Measurements from ENCODE around the gene DAB1. TPM values are rescaled to one million over a fixed set of nuclear protein-coding genes. Genes with fewer than 3 reads are reported as not detected.

The DAB1 gene
- polyA plus RNA-seq, 4 donors = 3.0 to 77.0 (median 24.3) TPM

- no peak for FAIRE-seq
- Histone ChIP-seq H3K27me3 (ENCODE audit: control insufficient read depth in 3 of 3, insufficient read depth in 3 of 3, low read length in 3 of 3) (no peaks in the 10 kb centered on the region), H3K9me3 (ENCODE audit: control insufficient read depth in 2 of 2, insufficient read depth in 1 of 2, low read depth in 1 of 2, low read length in 1 of 2) (no peaks in the 10 kb centered on the region), H3K27ac (ENCODE audit: low read depth in 1 of 3, low read length in 2 of 3) (no peak overlapping the region), H3K36me3 (ENCODE audit: control insufficient read depth in 3 of 3, insufficient read depth in 2 of 3, low read depth in 1 of 3, low read length in 3 of 3) (peaks cover 0 to 9% (median 0%) of the 10 kb centered on the region in 3 donors), H3K4me1 (ENCODE audit: control insufficient read depth in 3 of 3, insufficient read depth in 2 of 3, low read depth in 1 of 3, low read length in 2 of 3) (no peaks in the 10 kb centered on the region), H3K4me3 (ENCODE audit: low read depth in 1 of 3, low read length in 3 of 3) (no peak overlapping the region)
- 72 to 92% (median 75%) methylated on average over 2 of the region's 2 CpGs for WGBS, 3 donors
- DNase-seq = no peak
These were observed 339.2 kb downstream of the DAB1 start for GRCh38 chr1:57084701-57085100.

GRCh38 chr1:57082711-57083439 is 341.0 kb downstream of the DAB1 start:
- Histone ChIP-seq H3K27ac (ENCODE audit: low read depth in 1 of 3, low read length in 2 of 3) (no peak overlapping the region), H3K36me3 (ENCODE audit: control insufficient read depth in 3 of 3, insufficient read depth in 2 of 3, low read depth in 1 of 3, low read length in 3 of 3) (peaks cover 0 to 14% (median 0%) of the 10 kb centered on the region in 3 donors), H3K27me3 (ENCODE audit: control insufficient read depth in 3 of 3, insufficient read depth in 3 of 3, low read length in 3 of 3) (no peaks in the 10 kb centered on the region), H3K4me3 (ENCODE audit: low read depth in 1 of 3, low read length in 3 of 3) (no peak overlapping the region), H3K4me1 (ENCODE audit: control insufficient read depth in 3 of 3, insufficient read depth in 2 of 3, low read depth in 1 of 3, low read length in 2 of 3) (no peaks in the 10 kb centered on the region), H3K9me3 (ENCODE audit: control insufficient read depth in 2 of 2, insufficient read depth in 1 of 2, low read depth in 1 of 2, low read length in 1 of 2) (no peaks in the 10 kb centered on the region)
- 72 to 85% (median 85%) methylated on average over 7 of the region's 7 CpGs for WGBS, 3 donors
- DNase-seq = no peak
- FAIRE-seq = no peak

- H3K4me1 ChIP-seq (ENCODE audit: control insufficient read depth in 3 of 3, insufficient read depth in 2 of 3, low read depth in 1 of 3, low read length in 2 of 3) = no peaks in the 10 kb centered on the region
- peaks cover 0 to 5% (median 0%) of the 10 kb centered on the region in 3 donors for H3K36me3 ChIP-seq (ENCODE audit: control insufficient read depth in 3 of 3, insufficient read depth in 2 of 3, low read depth in 1 of 3, low read length in 3 of 3)
- no peak overlapping the region for H3K27ac ChIP-seq (ENCODE audit: low read depth in 1 of 3, low read length in 2 of 3)
- no peak for DNase-seq
- H3K4me3 ChIP-seq (ENCODE audit: low read depth in 1 of 3, low read length in 3 of 3) = no peak overlapping the region
- no peaks in the 10 kb centered on the region for H3K27me3 ChIP-seq (ENCODE audit: control insufficient read depth in 3 of 3, insufficient read depth in 3 of 3, low read length in 3 of 3)
- 87 to 93% (median 91%) methylated on average over 5 of the region's 5 CpGs for WGBS, 3 donors
- no peak for FAIRE-seq
- no peaks in the 10 kb centered on the region for H3K9me3 ChIP-seq (ENCODE audit: control insufficient read depth in 2 of 2, insufficient read depth in 1 of 2, low read depth in 1 of 2, low read length in 1 of 2)
These were observed 344.3 kb downstream of the DAB1 start for GRCh38 chr1:57079454-57080157.

- DNase-seq (no peak), FAIRE-seq (no peak)
- no peak overlapping the region for H3K27ac ChIP-seq (ENCODE audit: low read depth in 1 of 3, low read length in 2 of 3)
- H3K36me3 ChIP-seq (ENCODE audit: control insufficient read depth in 3 of 3, insufficient read depth in 2 of 3, low read depth in 1 of 3, low read length in 3 of 3) = peaks cover 0 to 2% (median 0%) of the 10 kb centered on the region in 3 donors
- 77 to 90% (median 80%) methylated on average over 8 of the region's 8 CpGs for WGBS, 3 donors
- H3K27me3 ChIP-seq (ENCODE audit: control insufficient read depth in 3 of 3, insufficient read depth in 3 of 3, low read length in 3 of 3) = no peaks in the 10 kb centered on the region
- no peaks in the 10 kb centered on the region for H3K9me3 ChIP-seq (ENCODE audit: control insufficient read depth in 2 of 2, insufficient read depth in 1 of 2, low read depth in 1 of 2, low read length in 1 of 2)
- H3K4me3 ChIP-seq (ENCODE audit: low read depth in 1 of 3, low read length in 3 of 3) = no peak overlapping the region
- H3K4me1 ChIP-seq (ENCODE audit: control insufficient read depth in 3 of 3, insufficient read depth in 2 of 3, low read depth in 1 of 3, low read length in 2 of 3) = peaks cover 0 to 6% (median 3%) of the 10 kb centered on the region in 3 donors
These were observed 351.3 kb downstream of the DAB1 start for GRCh38 chr1:57072401-57073110.

GRCh38 chr1:57067863-57068262 is 356.0 kb downstream of the DAB1 start:
- DNase-seq (peak; percentile 10 to 57), FAIRE-seq (no peak)
- peaks cover 0 to 16% (median 3%) of the 10 kb centered on the region in 3 donors for H3K4me1 ChIP-seq (ENCODE audit: control insufficient read depth in 3 of 3, insufficient read depth in 2 of 3, low read depth in 1 of 3, low read length in 2 of 3)
- H3K4me3 ChIP-seq (ENCODE audit: low read depth in 1 of 3, low read length in 3 of 3) = no peak overlapping the region
- H3K9me3 ChIP-seq (ENCODE audit: control insufficient read depth in 2 of 2, insufficient read depth in 1 of 2, low read depth in 1 of 2, low read length in 1 of 2) = peaks cover 0 to 5% of the 10 kb centered on the region in 2 donors
- H3K27me3 ChIP-seq (ENCODE audit: control insufficient read depth in 3 of 3, insufficient read depth in 3 of 3, low read length in 3 of 3) = no peaks in the 10 kb centered on the region
- 54 to 65% (median 64%) methylated on average over 3 of the region's 3 CpGs for WGBS, 3 donors
- H3K27ac ChIP-seq (ENCODE audit: low read depth in 1 of 3, low read length in 2 of 3) = peak overlapping the region in 1 of 3 donors; percentile 32
- peaks cover 0 to 4% (median 2%) of the 10 kb centered on the region in 3 donors for H3K36me3 ChIP-seq (ENCODE audit: control insufficient read depth in 3 of 3, insufficient read depth in 2 of 3, low read depth in 1 of 3, low read length in 3 of 3)

- H3K27me3 ChIP-seq (ENCODE audit: control insufficient read depth in 3 of 3, insufficient read depth in 3 of 3, low read length in 3 of 3) = no peaks in the 10 kb centered on the region
- FAIRE-seq (no peak), DNase-seq (peak in 1 of 2 donors; percentile 62)
- H3K36me3 ChIP-seq (ENCODE audit: control insufficient read depth in 3 of 3, insufficient read depth in 2 of 3, low read depth in 1 of 3, low read length in 3 of 3) = peaks cover 0 to 8% (median 0%) of the 10 kb centered on the region in 3 donors
- H3K4me3 ChIP-seq (ENCODE audit: low read depth in 1 of 3, low read length in 3 of 3) = no peak overlapping the region
- peaks cover 0 to 16% (median 3%) of the 10 kb centered on the region in 3 donors for H3K4me1 ChIP-seq (ENCODE audit: control insufficient read depth in 3 of 3, insufficient read depth in 2 of 3, low read depth in 1 of 3, low read length in 2 of 3)
- WGBS, 3 donors = 34 to 58% (median 36%) methylated on average over 4 of the region's 4 CpGs
- H3K9me3 ChIP-seq (ENCODE audit: control insufficient read depth in 2 of 2, insufficient read depth in 1 of 2, low read depth in 1 of 2, low read length in 1 of 2) = peaks cover 0 to 5% of the 10 kb centered on the region in 2 donors
- H3K27ac ChIP-seq (ENCODE audit: low read depth in 1 of 3, low read length in 2 of 3) = peak overlapping the region in 1 of 3 donors; percentile 32
These were observed 356.8 kb downstream of the DAB1 start for GRCh38 chr1:57066980-57067610.

- WGBS, 3 donors = 83 to 93% (median 91%) methylated on average over 3 of the region's 3 CpGs
These were observed 358.4 kb downstream of the DAB1 start for GRCh38 chr1:57065442-57065841.

More at GRCh38 chr1:57065442-57065841, 358.4 kb downstream of the DAB1 start:
- DNase-seq (no peak), FAIRE-seq (no peak)
- H3K4me3 ChIP-seq (ENCODE audit: low read depth in 1 of 3, low read length in 3 of 3) = no peak overlapping the region
- H3K27me3 ChIP-seq (ENCODE audit: control insufficient read depth in 3 of 3, insufficient read depth in 3 of 3, low read length in 3 of 3) = no peaks in the 10 kb centered on the region
- peaks cover 0 to 23% (median 3%) of the 10 kb centered on the region in 3 donors for H3K4me1 ChIP-seq (ENCODE audit: control insufficient read depth in 3 of 3, insufficient read depth in 2 of 3, low read depth in 1 of 3, low read length in 2 of 3)
- H3K9me3 ChIP-seq (ENCODE audit: control insufficient read depth in 2 of 2, insufficient read depth in 1 of 2, low read depth in 1 of 2, low read length in 1 of 2) = peaks cover 0 to 5% of the 10 kb centered on the region in 2 donors
- peaks cover 0 to 11% (median 0%) of the 10 kb centered on the region in 3 donors for H3K36me3 ChIP-seq (ENCODE audit: control insufficient read depth in 3 of 3, insufficient read depth in 2 of 3, low read depth in 1 of 3, low read length in 3 of 3)
- no peak overlapping the region for H3K27ac ChIP-seq (ENCODE audit: low read depth in 1 of 3, low read length in 2 of 3)

Data from small intestine (tissue), 7 donors.